Measurements from ENCODE around the gene SRRM3. TPM values are rescaled to one million over a fixed set of nuclear protein-coding genes. Genes with fewer than 3 reads are reported as not detected.
A peak's percentile ranks its signal among the peaks of the same experiment; 100 is the strongest.

The SRRM3 gene
- total RNA-seq, 1 donor from 2014 or later: 2.5 TPM

DNA sequence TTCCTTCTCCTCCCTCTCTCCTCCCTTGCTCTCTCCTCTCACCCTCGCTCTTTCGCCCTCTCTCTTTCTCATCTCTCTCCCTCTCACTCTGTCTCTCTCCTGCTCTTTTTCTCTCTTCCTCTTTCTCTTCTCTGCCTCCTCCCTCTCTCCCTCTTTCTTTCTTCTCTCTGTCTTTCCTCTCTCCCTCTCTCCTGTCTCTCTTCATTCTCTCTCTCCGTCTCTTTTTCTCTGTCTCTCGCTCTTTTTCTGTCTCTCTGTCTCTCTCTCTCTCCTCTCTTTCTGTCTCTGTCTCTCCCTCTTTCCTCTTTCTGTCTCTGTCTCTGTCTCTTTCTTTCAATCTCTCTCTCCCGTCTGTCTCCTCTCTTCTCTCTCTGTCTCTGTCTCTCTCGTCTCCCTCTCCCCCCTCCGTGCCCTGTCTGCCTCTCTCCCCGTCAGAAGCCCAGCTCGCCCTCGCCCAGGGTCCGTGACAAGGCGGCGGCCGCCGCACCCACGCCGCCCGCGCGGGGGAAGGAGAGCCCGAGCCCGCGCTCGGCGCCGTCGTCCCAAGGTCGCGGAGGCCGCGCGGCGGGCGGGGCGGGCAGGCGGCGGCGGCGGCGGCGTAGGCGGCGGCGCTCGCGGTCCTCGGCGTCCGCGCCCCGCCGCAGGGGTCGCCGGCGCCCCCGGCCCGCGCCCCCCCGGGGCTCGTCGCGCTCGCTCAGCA, 79.5 kb downstream of the SRRM3 start:
- no peak for DNase-seq (ENCODE audit: low spot score, unreplicated experiment)
- H3K36me3 Mint-ChIP-seq (ENCODE audit: insufficient read depth): no peaks in the 10 kb centered on the region
- peak overlapping the region; percentile 58 for H3K4me3 Mint-ChIP-seq (ENCODE audit: low read depth)
- no peaks in the 10 kb centered on the region for H3K9me3 Mint-ChIP-seq (ENCODE audit: low read depth)
- TF ChIP-seq, protein P1, sequence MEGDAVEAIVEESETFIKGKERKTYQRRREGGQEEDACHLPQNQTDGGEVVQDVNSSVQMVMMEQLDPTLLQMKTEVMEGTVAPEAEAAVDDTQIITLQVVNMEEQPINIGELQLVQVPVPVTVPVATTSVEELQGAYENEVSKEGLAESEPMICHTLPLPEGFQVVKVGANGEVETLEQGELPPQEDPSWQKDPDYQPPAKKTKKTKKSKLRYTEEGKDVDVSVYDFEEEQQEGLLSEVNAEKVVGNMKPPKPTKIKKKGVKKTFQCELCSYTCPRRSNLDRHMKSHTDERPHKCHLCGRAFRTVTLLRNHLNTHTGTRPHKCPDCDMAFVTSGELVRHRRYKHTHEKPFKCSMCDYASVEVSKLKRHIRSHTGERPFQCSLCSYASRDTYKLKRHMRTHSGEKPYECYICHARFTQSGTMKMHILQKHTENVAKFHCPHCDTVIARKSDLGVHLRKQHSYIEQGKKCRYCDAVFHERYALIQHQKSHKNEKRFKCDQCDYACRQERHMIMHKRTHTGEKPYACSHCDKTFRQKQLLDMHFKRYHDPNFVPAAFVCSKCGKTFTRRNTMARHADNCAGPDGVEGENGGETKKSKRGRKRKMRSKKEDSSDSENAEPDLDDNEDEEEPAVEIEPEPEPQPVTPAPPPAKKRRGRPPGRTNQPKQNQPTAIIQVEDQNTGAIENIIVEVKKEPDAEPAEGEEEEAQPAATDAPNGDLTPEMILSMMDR (IDR thresholded peaks at IDR 0.05; ENCODE audit: unreplicated experiment): no peak
- H3K27ac Mint-ChIP-seq: no peak overlapping the region
- H3K27me3 Mint-ChIP-seq: peaks cover 69% of the 10 kb centered on the region
- peaks cover 2% of the 10 kb centered on the region for H3K4me1 Mint-ChIP-seq (ENCODE audit: low read depth)

DNA sequence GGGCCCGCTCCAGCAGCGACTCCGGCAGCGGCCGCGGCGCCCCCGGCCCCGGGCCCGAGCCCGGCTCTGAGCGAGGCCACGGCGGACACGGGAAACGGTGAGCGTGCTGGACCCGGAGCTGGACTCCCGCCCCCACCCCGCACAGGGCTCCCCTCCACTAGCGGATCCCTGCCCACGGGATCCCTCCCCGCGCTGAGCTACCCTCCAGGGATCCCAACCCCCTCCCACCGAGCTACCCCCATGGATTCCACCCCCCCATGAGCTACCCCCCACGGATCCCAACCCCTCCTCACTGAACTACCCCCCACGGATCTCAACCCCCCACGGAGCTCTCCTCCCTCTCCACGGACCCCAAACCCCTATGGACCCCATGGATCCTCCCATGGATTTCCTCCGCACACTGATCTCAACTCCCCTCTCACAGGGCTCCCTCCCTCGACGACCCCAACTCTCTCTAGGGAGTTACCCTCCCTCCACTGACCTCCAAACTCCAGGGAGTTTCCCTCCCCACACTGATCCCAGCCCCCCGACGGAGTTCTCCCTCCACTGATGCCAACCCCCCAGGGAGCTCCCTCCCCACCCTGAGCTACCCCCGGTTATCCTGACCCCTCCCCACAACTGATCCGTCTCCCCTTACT, 80.1 kb downstream of the SRRM3 start:
- Mint-ChIP-seq H3K4me3 (ENCODE audit: low read depth) (peak overlapping the region; percentile 47), H3K36me3 (ENCODE audit: insufficient read depth) (no peaks in the 10 kb centered on the region), H3K4me1 (ENCODE audit: low read depth) (peaks cover 2% of the 10 kb centered on the region), H3K27me3 (peaks cover 66% of the 10 kb centered on the region), H3K9me3 (ENCODE audit: low read depth) (no peaks in the 10 kb centered on the region), H3K27ac (no peak overlapping the region)
- no peak for DNase-seq (ENCODE audit: low spot score, unreplicated experiment)
- TF ChIP-seq, protein P1 (IDR thresholded peaks at IDR 0.05; ENCODE audit: unreplicated experiment): no peak

DNA sequence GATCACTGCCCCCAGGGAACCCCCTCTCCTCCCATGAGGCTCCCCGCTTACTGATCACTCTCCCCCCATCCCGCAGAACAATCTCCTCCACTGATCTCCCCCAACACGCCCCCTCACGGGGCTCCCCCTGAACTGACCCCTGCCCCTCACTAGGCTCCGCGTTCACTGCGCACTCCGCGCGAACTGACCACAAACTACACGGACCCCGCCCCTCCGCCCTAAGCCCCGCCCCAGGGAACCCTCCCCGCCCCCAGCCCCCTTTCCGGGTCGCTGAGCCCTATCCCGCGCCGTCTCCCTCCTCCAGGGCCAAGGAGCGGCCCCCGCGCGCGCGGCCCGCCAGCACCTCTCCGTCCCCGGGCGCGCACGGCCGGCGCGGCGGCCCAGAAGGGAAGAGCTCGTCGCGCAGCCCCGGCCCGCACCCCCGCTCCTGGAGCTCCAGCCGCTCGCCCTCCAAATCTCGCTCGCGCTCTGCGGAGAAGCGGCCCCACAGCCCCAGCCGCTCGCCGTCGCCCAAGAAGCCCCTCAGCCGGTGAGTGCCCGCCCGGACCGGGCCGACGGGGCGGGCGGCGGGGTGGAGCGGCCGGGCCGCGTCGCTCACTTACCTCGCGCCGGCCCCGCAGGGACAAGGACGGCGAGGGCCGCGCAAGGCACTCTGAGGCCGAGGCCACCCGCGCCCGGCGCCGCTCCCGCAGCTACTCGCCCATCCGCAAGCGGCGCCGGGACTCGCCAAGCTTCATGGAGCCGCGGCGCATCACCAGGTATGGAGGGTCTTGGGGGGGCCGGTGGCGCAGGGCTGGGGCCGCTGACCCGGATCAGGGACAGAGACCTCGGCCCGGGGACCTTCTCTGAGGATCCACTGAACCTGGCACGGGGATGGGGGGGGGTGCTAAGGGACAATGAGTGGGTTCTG, 80.9 kb downstream of the SRRM3 start:
- H3K27me3 Mint-ChIP-seq: peaks cover 60% of the 10 kb centered on the region

DNA sequence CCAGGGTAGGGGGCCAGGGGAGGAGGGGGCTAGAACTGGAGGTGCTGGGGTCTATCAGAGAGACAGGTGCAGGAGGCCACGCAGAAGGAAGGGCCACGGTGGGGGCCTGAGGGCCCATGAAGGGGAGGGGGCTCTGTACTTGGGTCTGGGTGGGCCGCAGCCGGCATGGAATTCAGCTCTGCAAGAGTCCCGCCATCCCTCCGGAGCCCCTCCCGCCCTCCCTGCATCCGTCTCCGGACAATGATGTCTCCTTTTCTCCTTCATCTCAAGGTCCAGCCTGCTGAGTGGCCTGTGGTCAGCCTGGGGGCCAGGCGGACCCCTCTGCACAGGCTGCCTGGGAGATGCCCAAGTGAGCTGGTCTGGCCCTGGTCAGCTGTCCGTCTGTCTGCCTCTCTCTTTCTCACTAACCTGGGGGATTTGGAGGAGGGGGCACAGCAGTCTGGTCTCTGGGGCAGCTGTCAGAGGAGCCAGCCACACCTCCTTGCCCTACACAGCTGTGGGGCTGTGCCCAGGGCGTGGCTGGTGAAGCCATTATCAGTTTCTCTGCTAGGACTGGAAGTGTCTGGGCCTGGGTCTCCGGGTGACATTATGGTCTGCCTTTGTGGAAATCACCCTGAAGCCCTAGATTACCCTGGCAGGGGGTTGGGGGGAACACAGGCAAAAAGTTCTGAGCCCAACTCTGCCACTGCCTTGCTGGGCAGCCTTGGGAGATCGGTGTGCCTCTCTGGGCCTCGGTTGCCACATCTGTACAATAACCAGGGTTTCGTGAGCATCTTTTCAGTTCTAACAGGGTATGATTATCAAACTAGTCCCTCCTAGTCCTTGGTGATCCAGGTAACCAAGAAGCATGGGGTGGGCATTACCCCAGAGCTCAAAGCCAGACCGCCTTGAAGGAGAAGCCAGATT, 81.8 kb downstream of the SRRM3 start:
- Mint-ChIP-seq H3K4me1 (ENCODE audit: low read depth) (peaks cover 2% of the 10 kb centered on the region), H3K4me3 (ENCODE audit: low read depth) (peak overlapping the region; percentile 44)

More for the DNA sequence above, 80.9 kb downstream of the SRRM3 start:
- Mint-ChIP-seq H3K9me3 (ENCODE audit: low read depth) (no peaks in the 10 kb centered on the region), H3K36me3 (ENCODE audit: insufficient read depth) (no peaks in the 10 kb centered on the region), H3K27ac (no peak overlapping the region), H3K4me3 (ENCODE audit: low read depth) (peak overlapping the region; percentile 55), H3K4me1 (ENCODE audit: low read depth) (peaks cover 2% of the 10 kb centered on the region)
- DNase-seq (ENCODE audit: low spot score, unreplicated experiment): no peak
- TF ChIP-seq, protein P1 (IDR thresholded peaks at IDR 0.05; ENCODE audit: unreplicated experiment): no peak

More for the DNA sequence above, 81.8 kb downstream of the SRRM3 start:
- TF ChIP-seq, protein P1 (IDR thresholded peaks at IDR 0.05; ENCODE audit: unreplicated experiment): no peak
- Mint-ChIP-seq H3K27me3 (peaks cover 56% of the 10 kb centered on the region), H3K27ac (no peak overlapping the region), H3K36me3 (ENCODE audit: insufficient read depth) (no peaks in the 10 kb centered on the region), H3K9me3 (ENCODE audit: low read depth) (no peaks in the 10 kb centered on the region)
- DNase-seq (ENCODE audit: low spot score, unreplicated experiment): no peak
